GM18873 (cell line): ENCODE measurements around the gene SLC25A41.
"Not testable (repeated sequence)": the region's sequence is repeated elsewhere in the genome, so short reads cannot be mapped to it uniquely, and the experiment has no call there.

Experiments used
- ATAC-seq: cut with Tn5 transposase; IDR thresholded peaks from one replicate; pipeline ENCODE4 v1.9.1; 2021; ENCODE audit warnings: mild to moderate bottlenecking, moderate library complexity, moderate number of reproducible peaks; ENCODE audit not compliant: unreplicated experiment, low FRiP score

The SLC25A41 gene

GRCh38 chr19:6429419-6430221 lies 3.9 kb downstream of the SLC25A41 start:
- ATAC-seq, result no peak

GRCh38 chr19:6428692-6429418 lies 4.7 kb downstream of the SLC25A41 start:
- not testable (repeated sequence) for ATAC-seq

DNA sequence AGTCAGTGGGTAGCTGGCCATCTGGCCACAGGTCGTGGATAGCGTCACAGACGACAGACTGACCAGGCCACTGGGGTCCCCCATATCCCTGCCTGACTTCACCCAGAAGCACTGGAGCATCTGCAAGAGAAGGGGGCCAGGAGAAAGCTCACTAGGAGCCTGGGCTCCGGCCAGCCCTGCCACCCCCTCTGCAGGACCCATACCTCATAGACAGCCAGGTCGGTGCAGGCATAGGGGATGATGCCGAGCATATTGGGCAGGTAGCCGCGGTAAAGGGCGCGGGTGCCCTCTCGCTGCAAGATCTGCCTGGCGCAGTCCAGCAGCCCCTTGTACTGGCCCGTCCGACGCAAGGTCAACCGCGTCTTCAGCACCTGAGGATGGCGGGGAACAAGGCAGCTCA lies 6.4 kb downstream of the SLC25A41 start:
- ATAC-seq, result no peak

DNA sequence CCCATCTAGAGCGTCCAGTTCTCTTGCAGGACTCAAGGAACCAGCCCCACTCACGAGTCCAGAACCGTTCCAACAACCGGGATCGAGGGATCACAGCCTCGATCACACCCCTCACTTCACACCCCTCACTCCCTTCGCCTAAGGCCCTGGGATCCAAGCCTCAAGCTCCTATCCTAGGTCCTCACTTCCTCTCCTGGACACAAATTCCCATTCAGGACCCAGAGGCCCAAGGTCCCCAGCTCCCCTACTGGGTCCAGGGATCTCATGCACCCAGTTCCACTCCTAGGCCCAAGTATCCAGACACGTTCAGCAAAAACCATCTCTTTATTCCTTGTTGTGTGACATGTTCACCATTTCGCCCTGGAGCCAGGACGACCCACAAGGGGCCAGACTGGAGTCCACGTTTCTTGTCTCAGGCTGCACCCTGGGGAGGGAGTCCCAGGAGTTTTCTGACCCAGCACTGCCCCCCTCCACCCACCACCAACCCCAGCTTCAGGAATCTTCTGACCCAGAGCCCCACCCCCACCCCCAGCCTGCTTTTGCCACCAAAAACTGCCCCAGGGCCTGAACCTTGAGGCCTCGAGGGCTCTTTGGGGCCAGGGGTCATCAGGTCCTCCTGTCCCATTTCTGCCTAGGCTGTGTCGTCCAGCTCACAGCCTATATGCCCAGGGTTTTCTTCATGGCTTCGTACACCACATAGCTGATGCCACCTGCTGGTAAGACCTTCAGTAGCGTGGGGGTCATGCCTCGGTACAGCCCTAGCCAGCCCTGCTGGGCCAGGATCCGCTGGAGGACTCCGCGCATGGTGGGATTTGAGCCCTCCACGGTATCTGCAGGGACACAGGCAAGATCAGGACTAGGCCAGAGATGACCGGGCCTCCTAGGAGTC lies 7.6 kb downstream of the SLC25A41 start:
- no peak for ATAC-seq

DNA sequence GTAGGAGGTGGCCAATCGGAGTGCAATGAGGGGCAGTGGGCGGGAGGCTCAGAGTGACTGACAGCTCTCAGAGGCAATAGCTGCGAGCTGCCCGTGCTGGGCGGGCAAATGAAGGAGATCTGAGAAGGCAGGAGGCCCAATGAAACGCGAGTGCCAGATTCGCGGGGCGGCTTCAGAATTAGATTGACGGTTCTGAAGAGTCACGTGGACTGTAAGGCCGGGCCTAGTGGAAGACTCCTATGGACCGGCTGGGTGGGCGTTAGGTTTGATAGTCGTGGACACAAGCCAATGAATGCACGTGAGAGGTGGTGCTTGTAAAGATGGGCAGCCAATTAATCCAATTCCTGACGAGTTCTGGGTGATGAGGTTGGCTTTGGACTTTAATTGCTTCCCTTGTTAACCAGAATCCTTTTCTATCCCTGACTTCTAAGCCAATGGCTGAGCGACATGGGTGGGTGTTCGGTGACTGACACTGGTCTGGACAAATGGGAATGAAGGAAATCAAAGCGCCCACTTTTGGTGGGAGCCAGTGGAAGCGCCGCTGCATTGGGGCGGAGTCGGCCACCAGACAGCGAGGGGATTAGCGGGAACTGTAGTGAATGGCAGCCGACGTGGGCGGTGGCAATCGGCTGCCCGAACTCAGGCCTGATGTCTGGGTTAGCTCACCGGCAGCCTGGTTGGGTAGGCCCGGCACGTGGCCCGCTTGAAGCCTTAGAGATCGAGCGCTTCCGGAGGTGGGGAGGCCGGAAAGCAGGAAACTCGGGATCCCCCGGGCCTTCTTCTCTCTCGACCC lies 8.4 kb downstream of the SLC25A41 start:
- peak; percentile 80 for ATAC-seq

DNA sequence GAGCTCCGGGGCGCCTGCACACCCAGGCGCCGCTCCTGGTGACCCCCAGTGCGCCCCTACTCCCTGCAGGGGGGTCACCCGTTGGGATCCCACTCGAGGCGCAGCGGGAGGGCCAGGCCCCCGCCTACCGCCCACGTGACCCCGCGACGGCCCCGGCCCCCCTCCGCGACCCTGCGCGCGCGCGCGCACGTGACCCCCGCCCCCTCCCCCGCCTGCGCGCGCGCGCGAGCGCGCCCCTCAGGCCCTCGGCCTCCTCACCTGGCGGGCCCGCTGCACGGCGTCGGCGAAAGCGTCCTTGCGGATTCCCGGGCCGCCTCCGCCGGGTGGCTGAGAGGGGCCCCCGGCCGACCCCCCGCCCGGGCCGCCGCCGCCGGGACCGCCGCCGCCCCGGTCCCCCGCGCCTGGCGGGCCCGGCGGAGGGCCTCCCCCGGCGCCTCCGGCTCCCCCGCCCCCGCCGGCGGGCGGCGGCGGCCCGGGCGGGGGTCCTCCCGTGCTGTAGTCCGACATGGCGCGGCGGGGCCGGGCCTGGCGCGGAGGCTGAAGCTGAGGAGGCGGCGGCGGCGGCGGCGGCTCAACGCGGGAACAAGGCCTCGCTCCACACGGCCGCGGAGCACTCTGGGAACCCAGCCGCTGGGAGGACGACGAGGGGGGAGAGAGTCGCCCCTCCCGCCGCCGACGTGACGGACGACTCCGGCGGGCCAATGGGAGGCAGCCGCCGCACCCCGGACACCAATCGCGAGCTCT lies 9.2 kb downstream of the SLC25A41 start, which contains the start of gene KHSRP:
TSS of gene KHSRP (minus strand) at position 617 of the 744 bp plus-strand sequence. CDS start at position 507, 110 bp downstream.
- ATAC-seq, result no peak

GRCh38 chr19:6423499-6424194 lies 9.9 kb downstream of the SLC25A41 start:
- ATAC-seq, result no peak

GRCh38 chr19:6421075-6422014 lies 12.2 kb downstream of the SLC25A41 start:
- ATAC-seq, result no peak

GRCh38 chr19:6418562-6418932 lies 15.0 kb downstream of the SLC25A41 start:
- no peak for ATAC-seq

DNA sequence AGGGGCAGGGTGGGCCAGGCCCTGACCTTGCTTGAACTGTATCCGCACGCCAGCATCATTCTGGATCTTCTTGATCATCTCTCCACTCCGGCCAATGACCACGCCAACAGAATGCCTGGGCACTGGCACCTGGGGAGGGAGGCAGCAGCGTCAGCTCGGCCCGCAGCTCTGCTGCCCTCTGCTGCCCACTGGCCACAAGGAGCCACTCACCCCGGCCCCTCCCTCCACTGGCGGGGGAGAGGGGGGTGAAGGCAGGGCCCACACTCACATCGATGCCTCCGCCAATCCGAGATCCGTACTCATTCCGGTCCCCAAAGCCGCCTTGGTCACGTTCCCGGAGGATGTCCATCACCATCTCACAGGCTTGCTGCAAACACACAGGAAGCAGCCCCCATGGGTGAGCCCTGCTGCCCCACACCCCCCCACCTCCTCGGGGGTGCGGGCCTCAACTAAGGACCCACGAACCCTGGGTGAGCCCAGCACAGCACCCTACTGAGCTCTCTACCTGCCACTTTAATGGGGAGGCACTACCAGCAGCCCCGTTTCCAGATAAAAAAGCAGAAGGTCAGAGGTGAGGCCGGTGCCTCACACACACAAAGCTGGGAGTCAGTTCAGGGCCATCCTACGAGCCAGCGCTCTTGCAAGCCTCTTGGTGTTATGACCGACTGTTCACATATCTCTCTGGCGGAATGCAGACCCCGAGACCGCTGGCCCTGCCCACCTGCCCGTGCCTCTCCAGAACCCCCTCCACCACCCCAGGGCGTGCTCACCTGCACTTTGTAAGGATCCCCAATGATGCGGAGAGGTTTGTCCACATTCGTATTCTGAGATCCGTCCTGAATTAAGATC lies 15.6 kb downstream of the SLC25A41 start:
- ATAC-seq, result no peak

DNA sequence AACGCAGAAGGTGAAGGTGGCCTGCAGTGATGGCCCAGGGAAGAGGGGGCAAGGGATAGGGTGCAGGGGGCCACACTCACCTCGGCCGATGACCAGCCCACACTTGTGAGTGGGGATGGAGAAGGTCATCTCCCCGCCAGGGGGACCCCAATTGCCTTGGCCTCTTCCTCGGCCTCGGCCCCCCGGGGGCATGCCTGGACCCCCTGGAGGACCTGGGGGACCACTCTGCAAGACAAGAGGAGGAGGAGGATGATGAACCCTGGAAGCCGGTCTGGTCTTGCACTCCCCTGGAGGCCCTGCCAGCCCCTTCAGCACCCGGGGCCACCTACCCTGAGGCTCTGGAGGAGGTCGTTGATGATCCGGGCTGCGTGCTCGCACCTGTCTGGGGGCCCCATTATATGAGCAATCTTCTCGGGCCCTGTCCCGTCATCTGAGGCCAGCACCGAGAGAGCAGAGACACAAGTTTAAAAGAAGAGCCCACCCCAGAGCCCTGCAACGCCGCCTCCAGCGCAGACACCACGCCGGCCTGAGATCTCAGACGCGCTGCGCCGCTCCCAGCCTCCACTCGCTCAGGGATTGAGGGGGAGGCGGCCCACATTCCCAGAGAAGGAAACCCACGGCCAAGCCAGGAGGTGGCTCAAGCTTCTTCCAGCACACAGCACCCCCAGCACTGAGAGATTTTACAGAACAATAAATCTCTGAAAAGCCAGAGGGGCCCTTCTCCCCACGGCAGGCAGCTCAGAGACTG lies 16.7 kb downstream of the SLC25A41 start:
- no peak for ATAC-seq

DNA sequence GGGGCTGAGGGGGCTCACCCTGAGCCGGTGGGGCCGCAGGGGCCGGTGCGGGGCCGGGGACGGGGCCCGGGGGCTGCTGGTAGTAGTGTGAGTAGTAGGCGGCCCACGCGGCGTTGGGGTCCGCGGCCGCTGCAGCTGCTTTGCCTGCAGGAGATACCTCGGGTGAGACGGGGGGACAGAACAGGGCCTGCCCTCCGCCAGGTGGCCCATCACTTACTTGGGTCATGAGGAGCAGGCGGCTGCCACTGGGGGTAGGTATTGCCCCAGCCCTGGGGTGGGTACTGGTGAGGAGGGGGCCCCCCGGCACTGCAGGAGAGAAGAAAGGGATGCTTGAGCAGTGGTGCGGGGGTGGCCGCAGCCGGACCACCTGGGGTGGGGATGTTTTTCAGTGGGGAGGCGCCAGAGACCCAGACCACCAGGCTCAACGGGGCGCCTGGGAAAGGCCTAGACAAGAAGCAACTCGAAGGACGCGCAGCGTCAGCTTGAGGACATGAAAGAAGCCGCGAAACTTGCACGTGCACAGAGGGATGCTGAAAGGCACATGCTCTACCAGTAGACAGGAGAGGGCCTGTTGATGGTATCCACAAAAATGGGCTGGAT lies 17.9 kb downstream of the SLC25A41 start:
- no peak for ATAC-seq

DNA sequence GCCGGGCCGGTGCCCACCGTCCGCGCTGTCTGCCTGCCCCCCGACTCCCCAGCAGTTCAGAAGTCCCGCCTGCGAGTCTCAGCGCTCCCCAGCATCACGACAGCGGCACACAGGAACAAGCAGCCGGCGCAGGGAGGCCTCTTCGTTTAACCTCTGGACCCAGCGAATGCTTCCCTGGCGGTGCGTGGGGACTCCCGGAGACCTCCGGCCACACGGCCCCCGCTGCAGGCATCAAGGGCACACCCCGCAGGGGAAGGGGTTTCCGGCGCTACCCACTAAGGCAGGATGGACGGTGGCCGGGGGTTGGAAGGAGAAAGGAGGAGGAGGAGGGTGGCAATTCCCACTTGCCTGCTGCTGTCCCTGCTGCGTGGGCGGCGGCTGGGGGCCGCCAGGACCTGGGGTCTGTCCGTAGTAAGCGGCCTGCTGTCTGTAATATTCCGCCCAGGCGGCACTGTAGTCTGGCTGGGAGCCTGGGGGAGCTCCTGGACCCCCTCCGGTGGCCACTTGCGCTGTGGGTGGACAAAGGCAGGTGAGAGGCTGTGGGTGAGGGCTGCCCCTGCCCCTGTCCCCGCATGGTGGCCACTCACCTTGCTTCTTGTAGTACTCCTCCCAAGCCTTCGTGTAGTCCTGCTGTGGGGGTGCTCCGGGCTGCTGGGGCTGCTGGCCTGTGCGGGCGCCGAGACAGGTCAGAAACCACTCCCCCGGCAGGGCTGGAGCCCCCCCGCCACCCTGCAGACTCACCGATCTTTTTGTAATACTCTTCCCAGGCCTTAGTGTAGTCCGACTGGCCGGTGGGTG lies 18.6 kb downstream of the SLC25A41 start:
- ATAC-seq, result no peak

DNA sequence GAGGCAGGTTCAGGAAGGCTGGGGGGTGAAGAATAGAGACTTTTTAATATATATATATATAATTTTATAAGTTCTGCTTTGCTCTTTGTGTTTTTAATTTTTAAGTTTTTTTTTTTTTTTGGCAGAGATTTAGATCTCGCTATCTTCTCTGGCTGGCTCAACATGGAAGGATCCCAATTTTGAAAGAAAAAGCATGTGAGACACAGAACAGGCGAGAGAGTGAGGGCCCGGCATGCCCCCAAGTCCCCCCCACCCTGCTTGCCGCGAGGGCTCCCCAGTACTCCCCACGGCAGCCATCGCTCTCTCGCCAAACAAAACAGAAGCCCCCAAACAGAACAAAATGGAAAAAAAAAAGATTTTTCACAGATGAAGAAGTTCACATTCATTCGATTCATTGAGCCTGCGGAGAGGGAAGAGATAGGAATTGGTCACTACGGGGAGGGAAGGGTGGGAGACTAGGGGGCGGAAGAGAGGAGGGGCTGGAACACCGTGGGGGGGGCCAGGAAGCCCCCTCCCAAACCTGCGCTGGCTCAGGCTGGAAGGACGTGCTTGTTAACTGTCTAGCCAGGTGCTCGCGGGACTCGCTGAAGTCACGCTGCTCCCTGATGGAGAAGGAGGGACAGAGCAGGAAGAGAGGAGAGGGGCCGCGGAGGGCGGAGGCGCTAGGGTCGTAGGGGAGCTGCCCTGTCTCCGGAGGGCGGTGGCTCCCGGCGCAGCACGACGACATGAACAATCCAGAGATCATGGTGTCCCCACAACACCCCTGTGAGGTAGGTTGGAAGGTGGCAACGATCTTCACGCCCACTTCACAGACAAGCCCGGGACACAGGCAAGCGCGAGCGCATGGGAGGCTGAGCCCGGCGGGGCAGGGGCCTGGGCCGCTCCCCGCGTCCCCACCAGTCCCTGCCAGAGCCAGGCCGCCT lies 19.6 kb downstream of the SLC25A41 start:
- no peak for ATAC-seq
